HG03060 (cell line): ENCODE measurements around the gene SEMA7A.
"Not testable (repeated sequence)": the region's sequence is repeated elsewhere in the genome, so short reads cannot be mapped to it uniquely, and the experiment has no call there.

Source experiments
- ATAC-seq: cut with Tn5 transposase; IDR thresholded peaks from one replicate; pipeline ENCODE4 v1.9.1; 2021; ENCODE audit warnings: low read depth, moderate number of reproducible peaks; ENCODE audit not compliant: unreplicated experiment

Gene SEMA7A, protein sequence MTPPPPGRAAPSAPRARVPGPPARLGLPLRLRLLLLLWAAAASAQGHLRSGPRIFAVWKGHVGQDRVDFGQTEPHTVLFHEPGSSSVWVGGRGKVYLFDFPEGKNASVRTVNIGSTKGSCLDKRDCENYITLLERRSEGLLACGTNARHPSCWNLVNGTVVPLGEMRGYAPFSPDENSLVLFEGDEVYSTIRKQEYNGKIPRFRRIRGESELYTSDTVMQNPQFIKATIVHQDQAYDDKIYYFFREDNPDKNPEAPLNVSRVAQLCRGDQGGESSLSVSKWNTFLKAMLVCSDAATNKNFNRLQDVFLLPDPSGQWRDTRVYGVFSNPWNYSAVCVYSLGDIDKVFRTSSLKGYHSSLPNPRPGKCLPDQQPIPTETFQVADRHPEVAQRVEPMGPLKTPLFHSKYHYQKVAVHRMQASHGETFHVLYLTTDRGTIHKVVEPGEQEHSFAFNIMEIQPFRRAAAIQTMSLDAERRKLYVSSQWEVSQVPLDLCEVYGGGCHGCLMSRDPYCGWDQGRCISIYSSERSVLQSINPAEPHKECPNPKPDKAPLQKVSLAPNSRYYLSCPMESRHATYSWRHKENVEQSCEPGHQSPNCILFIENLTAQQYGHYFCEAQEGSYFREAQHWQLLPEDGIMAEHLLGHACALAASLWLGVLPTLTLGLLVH

DNA sequence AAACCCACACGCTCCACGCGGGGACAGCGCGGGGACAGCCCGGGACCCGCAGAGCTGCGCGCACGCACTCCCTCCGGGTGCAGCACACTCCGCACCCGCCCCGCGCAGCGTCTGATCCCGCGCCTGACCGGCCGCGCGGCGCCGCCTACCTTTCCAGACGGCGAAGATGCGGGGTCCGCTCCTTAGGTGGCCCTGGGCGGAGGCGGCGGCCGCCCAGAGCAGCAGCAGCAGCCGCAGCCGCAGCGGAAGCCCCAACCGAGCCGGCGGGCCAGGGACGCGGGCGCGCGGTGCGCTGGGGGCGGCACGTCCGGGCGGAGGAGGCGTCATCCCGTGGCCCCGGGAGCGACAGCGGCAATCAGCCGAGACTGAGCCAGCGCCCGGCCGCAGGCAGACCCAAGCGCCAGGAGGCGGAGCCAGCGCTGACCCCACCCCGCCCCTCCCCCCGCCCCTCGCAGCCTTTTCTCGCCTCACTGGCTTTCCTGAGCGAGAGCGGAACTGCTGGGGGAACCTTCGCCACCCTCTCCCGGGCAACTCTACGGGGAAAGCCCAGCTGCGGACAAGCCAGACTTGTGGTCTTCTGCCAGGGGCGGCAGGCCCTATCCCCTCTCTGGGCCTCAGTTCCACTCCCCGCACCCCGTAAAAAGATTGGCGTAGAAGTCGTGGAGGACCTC lies at the start of gene SEMA7A:
SEMA7A (minus strand) TSS at position 367 of the 671 bp plus-strand sequence; CDS start at position 327, 40 bp downstream.
- ATAC-seq: no peak

DNA sequence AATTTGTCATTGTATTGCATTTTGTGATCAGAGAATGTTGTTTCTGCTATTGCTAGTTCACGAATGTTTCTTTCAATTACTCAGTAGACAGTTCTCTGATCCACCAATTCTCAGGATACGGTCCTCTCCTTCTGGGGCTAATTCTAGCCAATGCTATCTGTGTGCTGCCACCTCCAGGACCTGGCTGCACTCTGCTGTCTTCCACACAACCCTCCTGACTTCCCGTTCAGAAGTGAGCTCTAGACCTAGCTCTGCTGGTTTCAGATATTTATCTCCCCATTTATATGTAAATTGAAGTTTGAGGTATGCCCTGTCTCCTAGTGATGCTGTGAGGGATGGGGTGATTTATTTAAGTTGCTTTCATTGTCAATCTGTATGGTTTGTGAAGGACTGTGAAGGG lies 48.9 kb upstream of the SEMA7A start:
- ATAC-seq: no peak

DNA sequence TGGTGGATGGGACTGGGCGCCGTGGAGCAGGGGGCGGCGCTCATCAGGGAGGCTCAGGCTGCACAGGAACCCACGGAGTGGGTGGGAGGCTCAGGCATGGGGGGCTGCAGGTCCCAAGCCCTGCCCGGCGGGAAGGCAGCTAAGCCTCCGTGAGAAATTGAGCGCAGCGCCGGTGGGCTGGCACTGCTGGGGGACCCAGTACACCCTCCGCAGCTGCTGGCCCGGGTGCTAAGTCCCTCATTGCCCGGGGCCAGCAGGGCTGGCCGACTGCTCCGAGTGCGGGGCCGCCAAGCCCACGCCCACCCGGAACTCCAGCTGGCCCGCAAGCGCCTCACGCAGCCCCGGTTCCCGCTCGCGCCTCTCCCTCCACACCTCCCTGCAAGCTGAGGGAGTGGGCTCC lies 46.6 kb upstream of the SEMA7A start:
- not testable (repeated sequence) for ATAC-seq

DNA sequence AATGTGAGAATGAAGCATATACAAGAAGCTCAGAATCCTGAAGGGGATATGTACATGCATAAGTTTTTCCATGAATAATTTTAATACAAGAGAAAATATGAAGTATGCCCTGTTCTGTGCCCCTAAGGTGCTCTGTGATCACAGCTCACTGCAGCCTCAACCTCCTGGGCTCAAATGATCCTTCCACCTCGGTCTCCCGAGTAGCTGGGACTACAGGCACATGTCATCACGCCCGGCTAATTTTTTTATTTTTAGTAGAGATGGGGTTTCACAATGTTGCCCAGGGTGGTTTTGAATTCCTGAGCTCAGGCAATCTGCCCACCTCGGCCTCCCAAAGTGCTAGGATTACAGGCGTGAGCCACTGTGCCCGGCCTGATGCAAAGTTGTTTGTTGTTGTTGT lies 37.9 kb upstream of the SEMA7A start:
- not testable (repeated sequence) for ATAC-seq

DNA sequence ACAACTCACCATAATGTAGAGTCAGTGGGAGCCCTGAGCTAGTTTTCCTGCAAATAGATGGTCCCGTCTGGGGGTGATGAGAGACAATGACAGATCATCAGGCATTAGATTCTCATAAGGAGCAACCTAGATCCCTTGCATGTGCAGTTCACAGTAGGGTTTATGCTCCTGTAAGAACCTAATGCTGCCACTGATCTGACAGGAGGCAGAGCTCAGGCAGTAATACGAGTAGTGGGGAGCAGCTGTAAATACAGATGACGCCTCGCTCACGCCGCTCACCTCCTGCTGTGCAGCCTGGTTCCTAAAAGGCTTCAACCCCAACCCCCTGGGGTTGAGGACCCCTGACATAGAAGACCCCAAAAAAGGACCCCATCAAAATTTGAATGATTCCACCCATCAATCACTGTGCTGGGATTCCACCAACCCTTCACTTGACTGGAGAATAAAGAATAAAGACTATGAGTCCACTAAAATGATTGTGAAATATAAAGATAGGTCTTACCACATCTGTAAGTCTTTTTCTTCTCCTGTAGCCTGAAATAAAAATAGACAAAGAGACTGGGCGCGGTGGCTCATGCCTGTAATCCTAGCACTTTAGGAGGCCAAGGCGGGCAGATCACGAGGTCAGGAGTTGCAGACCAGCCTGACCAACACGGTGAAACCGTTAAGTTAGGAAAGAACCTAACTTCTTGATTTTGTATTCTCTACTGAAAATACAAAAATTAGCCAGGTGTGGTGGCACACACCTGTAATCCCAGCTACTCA lies 37.1 kb upstream of the SEMA7A start:
- ATAC-seq: no peak

DNA sequence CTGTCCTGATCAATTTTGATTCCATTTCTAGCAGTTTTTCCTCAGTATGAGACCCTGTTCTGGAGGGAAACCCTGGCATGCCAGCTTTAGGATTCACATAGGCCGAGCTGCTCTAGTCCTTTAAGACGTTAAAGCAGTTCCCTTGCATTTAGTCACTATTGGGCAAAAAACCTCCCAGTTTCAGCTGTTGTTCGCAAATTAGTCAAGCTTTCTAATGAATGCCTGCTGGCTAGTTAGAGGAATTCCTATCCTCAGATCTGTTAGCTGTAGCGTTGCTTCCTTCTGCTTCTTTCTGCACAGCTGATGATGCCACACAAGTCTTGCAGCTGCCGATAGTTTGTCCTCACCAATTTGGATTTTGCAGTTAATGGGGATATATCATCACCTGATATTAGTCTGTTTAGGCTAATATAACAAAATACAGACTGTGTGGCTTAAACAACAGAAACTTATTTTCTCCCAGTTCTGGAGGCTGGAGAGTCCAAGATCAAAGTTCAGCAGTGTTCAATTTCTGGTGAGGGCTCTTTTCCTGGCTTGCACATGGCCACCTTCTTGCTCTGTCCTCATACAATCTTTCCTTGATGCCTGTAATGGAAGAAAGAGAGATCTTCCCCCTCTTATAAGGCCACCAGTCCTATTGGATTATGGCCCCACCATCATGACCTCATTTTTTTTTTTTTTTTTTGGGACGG lies 34.7 kb upstream of the SEMA7A start:
- no peak for ATAC-seq

DNA sequence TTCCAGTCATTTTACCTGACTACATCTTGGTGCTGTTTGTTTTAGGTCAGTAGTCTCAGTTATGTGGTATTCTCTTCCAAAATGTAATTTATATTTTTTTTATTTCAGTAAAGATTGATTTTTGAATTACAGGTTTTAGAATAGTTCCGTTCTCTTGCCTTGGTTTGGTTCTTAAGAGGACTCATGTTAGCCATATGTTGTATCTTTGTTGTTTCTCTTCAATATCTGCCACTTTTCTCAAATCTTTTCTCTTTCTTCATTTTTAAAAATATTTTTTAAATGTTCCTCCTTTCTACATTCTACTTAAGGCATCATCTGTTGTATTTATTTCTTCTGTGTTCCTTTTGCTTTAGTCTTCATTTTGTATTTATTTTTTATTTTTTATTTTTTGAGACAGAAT lies 32.8 kb upstream of the SEMA7A start:
- ATAC-seq: no peak

DNA sequence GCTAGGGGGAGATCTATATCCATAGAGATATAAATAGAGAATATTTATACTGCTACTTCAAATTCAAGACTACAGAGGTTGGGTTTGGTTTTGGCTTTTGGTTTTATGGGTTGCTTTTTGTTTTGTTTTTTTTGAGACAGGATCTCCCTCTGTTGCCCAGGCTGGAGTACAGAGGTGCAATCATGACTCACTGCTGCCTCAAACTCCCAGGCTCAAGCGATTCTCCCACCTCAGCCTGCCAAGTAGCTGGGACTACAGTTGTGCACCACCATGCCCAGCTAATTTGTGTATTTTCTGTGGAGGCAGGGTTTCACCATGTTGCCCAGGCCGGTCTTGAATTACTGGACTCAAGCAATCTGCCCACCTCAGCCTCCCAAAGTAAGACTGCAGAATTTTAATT lies 31.1 kb upstream of the SEMA7A start:
- no peak for ATAC-seq

DNA sequence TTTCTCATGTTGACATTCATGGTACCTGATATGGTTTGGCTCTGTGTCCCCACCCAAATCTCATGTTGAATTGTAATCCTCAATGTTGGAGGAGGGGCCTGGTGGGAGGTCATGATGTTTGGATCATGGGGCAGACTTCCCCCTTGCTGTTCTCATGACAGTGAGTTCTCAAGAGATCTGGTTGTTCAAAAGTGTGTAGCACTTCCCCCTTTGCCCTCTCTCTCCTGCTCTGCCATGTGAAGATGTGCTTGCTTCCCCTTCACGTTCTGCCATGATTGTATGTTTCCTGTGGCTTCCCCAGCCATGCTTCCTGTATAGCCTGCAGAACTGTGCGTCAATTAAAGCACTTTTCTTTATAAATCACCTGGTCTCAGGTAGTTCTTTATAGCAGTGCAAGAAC lies 30.5 kb upstream of the SEMA7A start:
- no peak for ATAC-seq

DNA sequence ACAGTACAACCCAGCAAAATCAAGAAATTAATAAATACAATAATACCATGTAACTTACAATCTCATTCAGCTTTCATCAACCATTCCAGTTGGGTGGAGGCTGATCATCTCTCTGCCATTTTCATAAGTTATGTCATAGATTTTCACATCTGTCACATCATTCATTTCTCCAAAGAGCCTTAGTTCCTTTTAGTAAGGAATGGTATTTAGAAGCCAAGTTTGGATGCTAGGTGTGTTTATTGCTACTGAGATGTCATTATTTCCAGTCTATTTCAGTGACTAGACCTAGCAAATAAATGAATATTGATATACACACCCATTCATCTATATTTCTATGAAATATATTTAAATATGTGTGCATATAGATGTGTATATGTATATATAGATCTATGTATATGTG lies 29.9 kb upstream of the SEMA7A start:
- ATAC-seq: no peak

DNA sequence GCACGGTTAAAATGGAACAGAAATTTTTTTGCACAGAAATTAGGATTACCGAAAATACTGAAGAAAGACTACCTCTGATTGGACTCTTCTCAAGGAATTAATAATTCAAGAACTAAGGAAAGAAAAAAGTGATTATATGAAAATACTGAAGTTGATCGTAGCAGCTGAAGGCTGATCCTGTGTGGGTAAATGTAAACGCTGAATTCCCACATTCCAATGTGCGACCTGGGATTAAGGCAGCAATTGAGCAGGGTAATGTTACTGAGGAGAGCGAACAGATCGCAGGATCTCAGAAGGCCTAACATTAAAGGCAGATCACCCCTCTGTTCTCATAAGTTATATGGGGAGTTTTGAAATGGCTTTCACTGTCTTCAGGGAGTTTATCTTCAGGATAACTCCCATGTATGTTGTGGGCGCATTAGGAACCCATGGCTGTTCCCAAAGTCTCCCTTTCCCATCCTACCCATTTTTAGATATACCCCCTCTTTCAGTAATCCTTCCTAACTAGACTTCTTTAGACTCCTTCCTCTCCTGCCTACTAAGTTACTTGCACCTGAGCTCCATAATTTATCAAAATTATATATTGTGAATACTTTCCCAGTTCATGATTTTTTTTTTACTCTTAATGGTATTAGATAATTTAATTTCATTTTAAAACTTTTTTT lies 28.2 kb upstream of the SEMA7A start:
- no peak for ATAC-seq

DNA sequence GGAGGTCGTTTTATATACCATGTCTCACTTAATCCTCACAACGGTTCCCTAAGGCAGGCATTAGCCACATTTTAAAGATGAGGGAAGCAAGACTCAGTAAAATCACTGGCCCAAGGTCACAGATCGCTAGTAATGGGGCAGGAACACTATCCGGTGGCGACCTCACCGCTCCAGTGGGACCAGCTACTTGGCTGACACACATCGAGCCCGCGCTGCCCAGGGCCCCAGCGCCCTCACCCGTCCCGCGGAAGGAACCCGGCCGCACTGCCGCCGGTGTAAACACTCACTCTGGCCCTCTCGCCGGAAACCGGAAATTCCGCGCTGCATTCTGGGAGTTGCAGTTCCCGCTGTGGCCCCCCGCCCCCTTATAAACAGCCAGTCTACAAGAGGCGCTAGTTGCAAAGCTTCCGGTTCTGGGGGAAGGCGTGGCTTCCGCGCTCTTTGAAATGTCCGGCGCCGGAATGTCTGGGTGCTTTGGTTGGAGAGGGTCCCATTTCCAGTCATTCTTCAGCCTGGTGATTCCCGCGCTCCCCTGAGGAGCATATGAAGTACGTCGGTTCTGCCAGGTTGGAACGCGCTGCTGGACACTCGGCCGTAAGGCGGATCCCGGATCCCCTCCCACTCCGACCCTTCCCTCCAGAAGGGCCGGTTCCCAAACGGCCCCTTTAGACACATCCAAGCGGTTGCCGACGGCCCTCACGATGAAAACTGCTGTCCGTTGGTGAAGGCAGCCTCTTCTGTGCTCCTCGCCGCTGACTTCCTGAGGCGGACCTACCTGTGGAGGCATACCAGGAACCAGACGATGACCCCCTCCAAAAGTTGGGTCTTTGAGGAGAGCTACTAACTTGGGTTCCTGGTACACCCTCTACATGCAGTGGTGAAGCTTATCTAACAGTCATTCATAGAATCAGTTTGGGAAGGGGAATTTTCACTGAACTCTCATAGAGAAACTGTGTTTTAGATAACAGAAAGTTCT lies 27.4 kb upstream of the SEMA7A start, which contains the start of gene UBL7:
UBL7 (minus strand) TSS at position 290 of the 976 bp plus-strand sequence. CDS start 2,293 bp downstream, outside the sequence.
- peak; percentile 79 for ATAC-seq

DNA sequence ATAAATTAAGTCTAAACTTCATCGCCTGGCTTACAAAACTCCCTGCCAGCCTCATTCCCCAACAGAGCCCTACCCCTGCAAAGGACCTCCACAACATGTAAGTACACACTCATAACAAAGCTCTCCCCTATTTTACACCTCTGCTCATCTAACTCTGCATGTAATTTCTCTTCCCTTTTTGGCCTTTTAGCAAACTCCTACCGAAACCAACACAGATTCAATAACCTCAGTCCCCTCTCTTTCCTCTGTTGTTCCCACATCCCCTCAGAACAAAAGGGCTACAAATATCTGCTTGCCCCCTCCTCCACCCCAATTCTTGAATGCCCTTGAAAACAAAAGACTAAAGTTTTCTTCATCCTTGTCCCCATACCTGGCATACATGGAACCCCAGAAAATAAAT lies 26.5 kb upstream of the SEMA7A start:
- no peak for ATAC-seq

DNA sequence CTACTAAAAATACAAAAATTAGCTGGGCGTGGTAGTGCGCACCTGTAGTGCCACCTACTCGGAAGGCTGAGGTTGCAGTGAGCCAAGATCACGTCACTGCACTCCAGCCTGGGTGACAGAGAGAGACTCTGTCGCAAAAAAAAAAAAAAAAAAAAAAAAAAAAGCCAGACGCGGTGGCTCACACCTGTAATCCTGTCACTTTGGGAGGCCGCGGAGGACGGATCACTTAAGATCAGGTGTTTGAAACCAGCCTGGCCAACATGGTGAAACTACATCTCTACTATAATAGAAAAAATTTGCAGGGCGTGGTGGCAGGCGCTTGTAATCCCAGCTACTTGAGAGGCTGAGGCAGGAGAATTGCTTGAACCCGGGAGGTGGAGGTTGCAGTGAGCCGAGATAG lies 26.0 kb upstream of the SEMA7A start:
- not testable (repeated sequence) for ATAC-seq

DNA sequence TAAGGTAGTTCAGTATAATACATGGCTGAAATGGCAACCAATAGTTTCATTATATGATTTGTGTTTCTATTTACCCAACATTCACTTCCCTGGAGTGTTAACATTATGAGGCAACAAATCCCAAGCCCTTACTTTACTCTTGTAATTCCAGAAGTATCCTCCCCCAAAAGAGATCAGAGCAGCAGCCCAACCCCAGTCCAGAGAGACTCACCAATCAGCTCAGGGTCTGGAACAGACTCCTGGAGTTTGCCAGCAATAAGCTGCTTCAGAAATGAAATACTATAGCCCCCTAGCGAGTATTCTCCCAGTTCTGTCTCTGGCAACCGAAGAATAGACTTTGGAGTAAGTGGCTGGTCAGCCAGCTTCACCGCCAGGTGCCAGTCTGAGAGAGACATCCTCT lies 24.7 kb upstream of the SEMA7A start:
- no peak for ATAC-seq

DNA sequence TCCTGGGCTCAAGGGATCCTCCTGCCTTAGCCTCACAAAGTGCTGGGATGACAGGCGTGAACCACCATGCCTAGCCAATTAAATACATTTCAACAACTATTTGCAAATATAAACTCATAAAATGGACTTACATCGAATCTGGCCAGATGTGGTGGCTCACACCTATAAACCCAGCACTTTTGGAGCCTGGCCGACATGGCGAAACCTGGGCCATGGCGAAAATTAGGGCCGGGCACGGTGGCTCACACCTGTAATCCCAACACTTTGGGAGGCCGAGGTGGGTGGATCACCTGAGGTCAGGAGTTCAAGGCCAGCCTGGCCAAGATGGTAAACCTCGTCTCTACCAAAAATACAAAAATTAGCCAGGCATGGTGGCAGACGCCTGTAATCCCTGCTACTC lies 23.3 kb upstream of the SEMA7A start:
- ATAC-seq: not testable (repeated sequence)

DNA sequence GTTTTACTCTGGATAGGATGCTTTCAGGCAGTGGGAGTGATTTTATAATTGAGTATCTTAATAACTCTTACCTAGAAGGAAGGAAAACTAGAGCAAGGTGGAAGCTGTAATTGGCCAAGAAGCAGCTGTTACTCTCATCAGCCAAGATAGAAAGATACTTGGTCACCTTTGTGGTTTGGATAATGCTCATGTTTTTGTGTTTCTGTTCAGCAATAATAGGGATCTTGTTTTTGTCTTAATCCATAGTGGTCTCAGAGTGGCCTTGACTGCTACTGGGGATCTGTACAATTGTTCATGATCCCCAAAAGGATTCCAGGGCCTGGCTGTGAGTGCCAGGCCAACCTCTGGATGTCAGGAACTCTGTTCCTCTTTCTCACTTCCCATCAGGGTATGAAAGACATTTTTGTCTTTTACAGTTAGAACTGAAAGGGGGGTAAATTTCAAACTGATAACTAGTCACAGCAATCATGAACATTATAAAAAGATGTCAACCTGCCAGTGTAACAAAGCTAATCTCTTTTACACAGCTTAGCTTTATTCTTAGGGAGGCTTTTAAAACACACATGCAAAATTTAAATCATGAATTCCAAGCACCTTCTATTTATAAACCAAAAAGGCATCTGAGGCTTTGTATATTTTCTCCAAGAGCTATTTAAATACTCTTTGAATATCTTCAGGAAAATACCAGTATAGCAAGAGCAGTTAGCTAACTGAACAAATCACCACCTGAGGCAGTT lies 21.2 kb upstream of the SEMA7A start:
- ATAC-seq: no peak
